Activated naive CD8-positive, alpha-beta T cell treated with anti-CD3 and anti-CD28 coated beads for 36 hours (primary cell): ENCODE measurements around the gene WDR91. TPM values are rescaled to one million over a fixed set of nuclear protein-coding genes. Genes with fewer than 3 reads are reported as not detected.
A peak's percentile ranks its signal among the peaks of the same experiment; 100 is the strongest.

Experiments used
- DNase-seq: peaks from one replicate; pipeline ENCODE4 v3.0.0; 2021
- H3K27ac Mint-ChIP-seq: one replicate; pipeline ENCODE4 v1.8.0; 2022; ENCODE audit warnings: mild to moderate bottlenecking, moderate library complexity, mixed read lengths
- H3K27me3 Mint-ChIP-seq: one replicate; pipeline ENCODE4 v1.8.0; 2022; ENCODE audit warnings: mild to moderate bottlenecking, mixed read lengths
- H3K36me3 Mint-ChIP-seq: one replicate; pipeline ENCODE4 v1.8.0; 2021; ENCODE audit warnings: mild to moderate bottlenecking, mixed read lengths
- H3K4me1 Mint-ChIP-seq: one replicate; pipeline ENCODE4 v1.8.0; 2021; ENCODE audit warnings: mixed read lengths
- H3K4me3 Mint-ChIP-seq: one replicate; pipeline ENCODE4 v1.8.0; 2022; ENCODE audit warnings: mild to moderate bottlenecking, moderate library complexity, mixed read lengths
- H3K9me3 Mint-ChIP-seq: one replicate; pipeline ENCODE4 v1.8.0; 2022; ENCODE audit warnings: mixed read lengths
- total RNA-seq, 2 experiments: library from RNA; stranded (reverse); gene quantifications; one replicate each; pipeline ENCODE4 v1.2.3, GENCODE V29; 2021

The WDR91 gene
- 10 to 100 TPM; 12.3 to 14.0 TPM for total RNA-seq

DNA sequence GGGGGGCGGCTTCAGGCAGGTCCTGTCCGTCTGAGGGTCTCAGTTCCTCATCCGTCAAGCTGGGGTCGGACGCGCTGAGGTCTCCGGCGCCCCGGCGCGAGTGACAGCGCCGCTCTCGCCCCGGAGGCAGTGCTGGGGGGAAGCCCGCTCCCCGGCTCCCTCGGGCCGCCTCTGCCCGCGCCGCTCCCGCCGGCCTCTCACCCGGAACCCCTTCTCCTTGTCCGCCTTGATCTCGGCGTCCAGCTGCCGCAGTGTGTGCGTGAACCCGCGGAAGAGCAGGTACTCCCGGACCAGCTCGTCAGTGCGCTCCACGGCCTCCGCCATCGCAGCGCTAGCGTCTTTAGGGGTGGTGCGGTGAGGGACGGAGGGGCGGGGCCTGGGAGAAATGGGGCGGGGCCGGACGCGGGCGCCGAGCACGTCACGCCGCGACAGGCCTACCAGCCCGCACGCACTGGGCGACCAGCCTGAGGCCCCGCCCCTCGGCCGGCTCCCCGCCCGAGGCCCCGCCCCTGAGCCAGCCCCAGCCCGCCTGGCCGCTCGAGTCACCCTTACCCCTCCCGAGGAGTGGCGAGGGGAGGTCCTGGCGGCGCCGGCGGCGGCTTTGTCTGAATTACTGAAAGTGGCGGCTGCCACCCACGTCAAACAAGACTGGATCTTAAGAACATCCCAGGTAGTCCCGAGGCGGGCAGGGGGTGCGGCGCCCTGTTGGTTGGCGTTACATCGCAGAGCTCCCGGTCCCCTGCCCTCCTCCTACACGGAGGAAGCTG, at the start of gene WDR91:
Gene WDR91 (minus strand): TSS at position 348 of the 767 bp plus-strand sequence. CDS start 24 bp downstream, at position 324.
- no peaks in the 10 kb centered on the region for H3K9me3 Mint-ChIP-seq
- DNase-seq, result peak; percentile 94
- no peaks in the 10 kb centered on the region for H3K27me3 Mint-ChIP-seq
- H3K36me3 Mint-ChIP-seq, result no peaks in the 10 kb centered on the region
- H3K27ac Mint-ChIP-seq, result peak within 1 kb of the TSS; percentile 95
- peaks cover 38% of the 10 kb centered on the region for H3K4me1 Mint-ChIP-seq
- H3K4me3 Mint-ChIP-seq, result peak within 1 kb of the TSS; percentile 92

DNA sequence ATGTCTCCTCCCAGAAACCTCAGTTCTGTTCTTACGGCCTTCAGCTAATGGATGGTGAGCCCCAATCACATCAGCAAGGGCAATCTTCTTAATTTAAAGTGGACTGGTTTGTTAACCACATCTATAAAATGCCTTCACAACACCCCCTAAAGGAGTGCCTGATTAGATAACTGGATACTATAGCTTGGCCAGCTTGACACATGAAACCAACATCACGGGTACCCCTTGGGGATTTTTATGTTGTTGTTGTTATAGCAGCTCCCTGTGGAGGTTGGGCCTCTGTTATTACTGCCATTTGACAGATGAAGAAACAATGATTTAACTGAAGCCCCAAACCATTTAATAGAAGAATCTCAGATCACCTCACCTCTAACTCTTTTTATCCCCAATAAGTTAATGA, 49.1 kb upstream of the WDR91 start:
- peaks cover 13% of the 10 kb centered on the region for H3K9me3 Mint-ChIP-seq
- H3K4me1 Mint-ChIP-seq, result no peaks in the 10 kb centered on the region

DNA sequence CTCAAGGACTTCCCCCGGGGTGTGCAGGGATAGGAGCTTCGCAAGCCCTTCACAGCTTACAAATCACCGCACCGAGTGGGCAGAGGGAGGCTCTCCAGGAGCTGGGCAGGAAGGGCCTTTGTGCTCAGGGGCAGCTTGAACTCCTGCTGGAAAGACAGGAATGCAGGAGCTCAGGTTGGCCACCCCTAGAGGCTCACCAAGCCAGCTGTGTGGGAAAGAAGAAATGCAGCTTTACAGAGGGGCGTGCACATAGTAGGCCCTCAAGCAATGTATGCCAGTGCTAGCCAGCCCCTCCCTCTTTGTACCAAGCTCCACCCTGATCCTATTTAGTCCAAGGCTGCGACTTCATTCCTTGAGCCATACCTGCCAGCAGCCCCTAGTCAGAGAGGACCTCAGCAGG, 48.4 kb upstream of the WDR91 start:
- peaks cover 13% of the 10 kb centered on the region for H3K9me3 Mint-ChIP-seq
- no peaks in the 10 kb centered on the region for H3K27me3 Mint-ChIP-seq
- H3K4me3 Mint-ChIP-seq, result no peak overlapping the region
- H3K4me1 Mint-ChIP-seq, result no peaks in the 10 kb centered on the region
- no peak overlapping the region for H3K27ac Mint-ChIP-seq
- no peaks in the 10 kb centered on the region for H3K36me3 Mint-ChIP-seq
- DNase-seq, result no peak

More for the DNA sequence above, 49.1 kb upstream of the WDR91 start:
- no peak overlapping the region for H3K4me3 Mint-ChIP-seq
- no peak for DNase-seq
- no peak overlapping the region for H3K27ac Mint-ChIP-seq
- H3K27me3 Mint-ChIP-seq, result no peaks in the 10 kb centered on the region
- no peaks in the 10 kb centered on the region for H3K36me3 Mint-ChIP-seq

DNA sequence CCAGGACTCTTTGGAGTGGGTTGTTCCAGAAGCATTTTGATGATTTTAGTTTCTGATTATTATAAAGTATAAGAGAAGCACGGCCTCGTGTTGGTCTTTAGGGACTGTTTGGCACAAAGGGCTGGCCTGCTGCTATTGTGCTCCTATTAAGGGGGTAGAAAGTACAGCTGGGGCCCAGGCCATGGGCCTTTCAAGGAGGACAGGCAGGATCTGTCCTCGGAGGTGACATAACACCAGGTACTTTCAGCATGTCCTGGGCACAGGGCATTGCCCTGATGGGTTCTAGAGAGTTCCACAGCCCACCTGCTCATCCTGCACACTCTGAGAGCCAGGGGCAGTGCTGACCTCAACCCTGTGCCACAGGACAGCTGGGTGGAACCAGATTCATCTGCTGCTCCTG, 47.3 kb upstream of the WDR91 start:
- Mint-ChIP-seq H3K4me1 (peaks cover 7% of the 10 kb centered on the region), H3K27ac (no peak overlapping the region), H3K4me3 (no peak overlapping the region), H3K9me3 (peaks cover 3% of the 10 kb centered on the region), H3K36me3 (no peaks in the 10 kb centered on the region), H3K27me3 (no peaks in the 10 kb centered on the region)
- DNase-seq, result no peak

DNA sequence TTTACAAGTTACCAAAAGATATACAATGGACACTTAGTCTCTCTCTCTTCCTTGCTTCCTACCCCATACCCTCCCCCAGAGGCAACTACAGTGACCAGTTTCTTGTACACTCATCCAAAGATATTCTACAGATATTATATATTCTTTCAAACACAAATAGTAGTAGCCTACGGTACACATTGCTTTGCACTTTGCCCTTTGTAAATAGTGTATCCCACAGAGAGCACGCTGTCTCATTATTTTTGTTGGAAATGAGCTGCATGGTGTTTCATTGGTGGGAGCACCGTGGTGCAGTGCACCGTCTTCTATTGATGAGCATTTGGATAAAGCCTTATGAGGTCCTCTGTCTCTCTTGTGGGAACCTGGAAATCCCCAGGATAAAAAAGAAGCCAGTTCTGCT, 46.5 kb upstream of the WDR91 start:
- Mint-ChIP-seq H3K9me3 (no peaks in the 10 kb centered on the region), H3K36me3 (no peaks in the 10 kb centered on the region), H3K27ac (no peak overlapping the region), H3K4me1 (peaks cover 7% of the 10 kb centered on the region), H3K4me3 (no peak overlapping the region), H3K27me3 (no peaks in the 10 kb centered on the region)
- DNase-seq, result no peak

DNA sequence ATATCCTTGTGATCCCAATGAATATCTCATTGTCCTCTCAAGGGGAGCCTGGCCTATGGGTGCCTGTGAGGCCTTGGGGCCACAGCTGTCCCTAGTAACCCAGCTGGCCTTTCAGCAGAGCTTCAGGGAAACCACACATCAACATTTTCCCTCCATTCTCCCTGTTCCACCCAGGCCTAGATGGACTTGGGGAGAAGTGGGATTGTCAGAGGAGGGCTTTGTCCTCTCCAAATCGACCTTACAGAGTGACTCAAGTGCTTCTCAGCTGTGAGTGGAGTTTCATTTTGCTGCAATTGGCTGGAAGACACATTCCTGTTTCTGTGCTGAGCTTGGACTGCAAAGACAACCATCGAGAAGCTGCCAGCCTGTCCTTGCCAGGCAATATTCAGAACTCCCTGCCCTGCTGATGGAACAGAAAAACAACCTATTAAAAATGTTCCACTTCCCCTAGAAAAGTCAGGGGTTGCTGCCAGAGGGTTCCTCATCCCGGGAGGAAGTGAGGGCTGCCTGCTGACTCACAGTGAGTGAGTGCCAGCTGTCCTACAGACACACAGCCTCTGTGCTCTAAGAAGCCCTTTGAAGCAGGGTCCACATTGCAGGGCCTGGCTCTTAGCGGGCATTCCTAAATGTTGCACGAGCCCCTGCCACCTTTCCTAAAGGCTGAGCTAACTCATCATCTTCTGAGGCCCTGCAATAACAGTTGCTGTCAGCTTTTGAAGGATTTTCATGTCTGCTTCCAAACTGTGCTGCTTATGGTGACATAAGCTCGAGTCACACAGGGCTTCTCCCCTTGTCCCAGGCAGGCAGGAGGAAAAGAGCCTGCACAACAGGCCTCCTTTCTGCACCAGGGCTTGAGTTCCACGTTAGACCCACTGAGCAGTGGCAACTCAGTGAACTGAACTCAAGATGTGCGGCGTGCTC, 42.8 kb upstream of the WDR91 start:
- H3K36me3 Mint-ChIP-seq, result no peaks in the 10 kb centered on the region
- H3K4me3 Mint-ChIP-seq, result no peak overlapping the region
- no peak overlapping the region for H3K27ac Mint-ChIP-seq
- H3K27me3 Mint-ChIP-seq, result no peaks in the 10 kb centered on the region
- no peaks in the 10 kb centered on the region for H3K9me3 Mint-ChIP-seq
- peaks cover 11% of the 10 kb centered on the region for H3K4me1 Mint-ChIP-seq
- DNase-seq, result no peak

DNA sequence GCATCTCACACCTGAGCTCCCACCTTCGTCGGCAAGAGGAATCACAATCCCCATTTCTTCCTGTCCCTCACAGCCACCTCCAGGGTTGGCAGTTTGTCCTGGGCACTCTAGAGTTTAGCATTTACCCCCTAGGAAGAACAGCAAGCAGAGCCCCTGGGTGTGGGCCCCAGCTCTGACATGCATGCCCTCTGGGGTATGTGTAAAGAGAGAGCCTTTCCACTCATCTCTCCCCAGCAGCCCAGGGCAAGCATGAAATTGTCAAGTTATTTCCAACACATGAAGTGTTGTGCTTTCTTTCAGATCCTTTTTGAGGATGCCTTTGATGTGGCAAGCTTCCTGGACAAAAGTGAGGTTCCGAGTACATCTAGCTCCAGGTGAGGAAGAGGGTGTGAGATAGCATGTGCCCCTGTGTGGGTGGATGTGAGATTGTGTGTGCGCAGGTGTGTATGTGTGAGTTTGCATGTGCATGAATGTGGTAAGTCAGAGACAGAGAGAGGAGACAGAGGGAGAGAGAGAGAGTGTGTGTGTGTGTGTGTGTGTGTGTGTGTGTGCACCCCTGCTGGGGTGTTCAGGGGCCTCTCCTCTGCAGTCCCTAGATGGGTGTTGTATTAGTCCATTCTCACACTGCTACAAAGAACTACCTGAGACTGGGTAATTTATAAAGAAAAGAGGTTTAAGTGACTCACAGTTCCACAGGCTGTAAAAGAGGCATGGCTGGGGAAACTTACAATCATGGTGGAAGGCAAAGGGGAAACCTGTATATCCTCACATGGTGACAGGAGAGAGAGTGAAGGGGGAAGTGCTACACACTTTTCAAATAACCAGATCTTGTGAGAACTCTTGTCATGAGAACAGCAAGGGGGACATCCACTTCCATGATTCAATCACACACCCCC, 40.4 kb upstream of the WDR91 start:
- H3K4me3 Mint-ChIP-seq, result no peak overlapping the region
- H3K27ac Mint-ChIP-seq, result no peak overlapping the region
- no peaks in the 10 kb centered on the region for H3K27me3 Mint-ChIP-seq
- no peaks in the 10 kb centered on the region for H3K36me3 Mint-ChIP-seq
- H3K9me3 Mint-ChIP-seq, result no peaks in the 10 kb centered on the region
- peak; percentile 4 for DNase-seq
- peaks cover 11% of the 10 kb centered on the region for H3K4me1 Mint-ChIP-seq

DNA sequence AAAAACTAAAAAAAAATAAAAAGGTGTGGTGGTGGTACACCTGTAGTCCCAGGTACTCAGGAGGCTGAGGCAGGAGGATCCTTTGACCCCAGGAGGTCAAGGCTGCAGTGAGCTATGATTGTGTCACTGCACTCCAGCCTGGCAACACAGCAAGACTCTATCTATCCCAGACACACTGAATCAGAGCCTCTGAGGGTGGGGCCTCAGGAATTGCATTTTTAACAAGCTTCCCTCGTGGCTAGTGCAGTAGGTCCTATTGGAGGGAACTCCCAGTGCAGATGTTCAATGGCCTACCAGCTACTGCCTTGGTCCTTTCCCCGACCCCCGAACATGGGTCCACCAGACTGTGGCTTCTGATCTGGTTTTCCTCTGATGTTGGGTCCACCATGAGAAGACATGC, 37.2 kb upstream of the WDR91 start:
- Mint-ChIP-seq H3K9me3 (no peaks in the 10 kb centered on the region), H3K27ac (no peak overlapping the region), H3K27me3 (no peaks in the 10 kb centered on the region), H3K4me1 (peaks cover 4% of the 10 kb centered on the region), H3K4me3 (no peak overlapping the region), H3K36me3 (no peaks in the 10 kb centered on the region)
- DNase-seq, result no peak

DNA sequence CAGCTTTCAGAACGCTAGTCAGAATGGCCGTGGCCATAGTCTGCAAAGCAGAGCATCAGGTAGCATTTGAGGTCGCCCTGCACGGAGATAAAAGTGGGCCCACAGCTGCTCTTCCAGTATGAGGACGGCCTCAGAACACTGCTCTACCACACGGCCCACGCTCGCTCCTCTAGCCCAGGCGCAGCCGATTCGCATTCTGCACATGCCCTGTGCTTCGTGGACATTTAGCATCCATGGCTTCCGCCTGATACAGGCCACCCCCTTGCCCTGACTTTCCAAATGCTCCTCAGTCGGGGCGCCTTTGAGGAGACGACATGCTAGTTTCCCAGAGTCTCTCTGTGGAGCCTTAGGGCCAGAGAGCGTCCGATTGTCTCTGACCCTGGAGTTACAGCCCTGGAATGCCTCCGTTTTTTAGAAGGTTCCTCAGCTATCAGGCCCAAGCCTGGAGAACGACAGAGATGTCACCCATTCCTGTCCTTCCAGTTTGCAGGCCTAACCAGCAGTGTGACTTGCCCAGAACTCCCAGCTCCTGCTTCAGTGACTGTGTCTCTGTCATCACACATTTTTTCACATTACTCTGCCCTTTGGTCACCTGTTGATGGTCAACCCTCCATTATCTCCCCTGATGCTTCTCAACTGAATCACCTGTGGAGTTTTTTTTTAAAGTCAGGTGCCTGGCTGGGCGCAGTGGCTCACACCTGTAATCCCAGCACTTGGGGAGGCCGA, 36.6 kb upstream of the WDR91 start:
- DNase-seq, result no peak
- Mint-ChIP-seq H3K27me3 (no peaks in the 10 kb centered on the region), H3K4me1 (peaks cover 4% of the 10 kb centered on the region), H3K9me3 (no peaks in the 10 kb centered on the region), H3K4me3 (no peak overlapping the region), H3K36me3 (no peaks in the 10 kb centered on the region), H3K27ac (no peak overlapping the region)

DNA sequence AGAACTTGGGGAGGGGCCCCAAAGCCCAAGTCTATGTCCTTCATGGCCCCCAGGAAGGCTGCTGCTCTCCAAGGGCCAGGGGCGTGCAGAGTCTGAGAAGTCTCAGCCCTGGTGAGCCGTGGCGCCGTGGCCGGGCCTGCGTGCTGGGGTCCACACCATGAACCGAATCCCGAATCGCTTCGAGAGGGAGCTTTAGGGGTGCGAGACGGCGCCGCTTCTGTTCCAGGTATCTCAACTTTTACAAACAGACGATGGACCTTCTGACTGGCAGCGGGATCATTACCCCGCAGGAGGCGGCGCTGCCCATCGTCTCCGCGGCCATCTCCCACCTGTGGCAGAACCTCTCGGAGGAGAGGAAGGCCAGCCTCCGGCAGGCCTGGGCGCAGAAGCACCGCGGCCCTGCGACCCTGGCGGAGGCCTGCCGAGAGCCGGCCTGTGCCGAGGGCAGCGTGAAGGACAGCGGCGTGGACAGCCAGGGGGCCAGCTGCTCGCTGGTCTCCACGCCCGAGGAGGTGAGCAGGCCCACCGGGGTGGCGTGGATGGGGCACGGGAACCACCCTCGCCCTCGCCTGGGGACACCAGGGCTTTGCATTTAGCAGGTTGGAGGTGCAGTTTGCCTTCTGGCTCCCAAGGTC, 35.0 kb upstream of the WDR91 start:
- no peak overlapping the region for H3K4me3 Mint-ChIP-seq
- no peak for DNase-seq
- H3K27me3 Mint-ChIP-seq, result no peaks in the 10 kb centered on the region
- H3K9me3 Mint-ChIP-seq, result no peaks in the 10 kb centered on the region
- H3K27ac Mint-ChIP-seq, result no peak overlapping the region
- H3K36me3 Mint-ChIP-seq, result no peaks in the 10 kb centered on the region
- H3K4me1 Mint-ChIP-seq, result no peaks in the 10 kb centered on the region

DNA sequence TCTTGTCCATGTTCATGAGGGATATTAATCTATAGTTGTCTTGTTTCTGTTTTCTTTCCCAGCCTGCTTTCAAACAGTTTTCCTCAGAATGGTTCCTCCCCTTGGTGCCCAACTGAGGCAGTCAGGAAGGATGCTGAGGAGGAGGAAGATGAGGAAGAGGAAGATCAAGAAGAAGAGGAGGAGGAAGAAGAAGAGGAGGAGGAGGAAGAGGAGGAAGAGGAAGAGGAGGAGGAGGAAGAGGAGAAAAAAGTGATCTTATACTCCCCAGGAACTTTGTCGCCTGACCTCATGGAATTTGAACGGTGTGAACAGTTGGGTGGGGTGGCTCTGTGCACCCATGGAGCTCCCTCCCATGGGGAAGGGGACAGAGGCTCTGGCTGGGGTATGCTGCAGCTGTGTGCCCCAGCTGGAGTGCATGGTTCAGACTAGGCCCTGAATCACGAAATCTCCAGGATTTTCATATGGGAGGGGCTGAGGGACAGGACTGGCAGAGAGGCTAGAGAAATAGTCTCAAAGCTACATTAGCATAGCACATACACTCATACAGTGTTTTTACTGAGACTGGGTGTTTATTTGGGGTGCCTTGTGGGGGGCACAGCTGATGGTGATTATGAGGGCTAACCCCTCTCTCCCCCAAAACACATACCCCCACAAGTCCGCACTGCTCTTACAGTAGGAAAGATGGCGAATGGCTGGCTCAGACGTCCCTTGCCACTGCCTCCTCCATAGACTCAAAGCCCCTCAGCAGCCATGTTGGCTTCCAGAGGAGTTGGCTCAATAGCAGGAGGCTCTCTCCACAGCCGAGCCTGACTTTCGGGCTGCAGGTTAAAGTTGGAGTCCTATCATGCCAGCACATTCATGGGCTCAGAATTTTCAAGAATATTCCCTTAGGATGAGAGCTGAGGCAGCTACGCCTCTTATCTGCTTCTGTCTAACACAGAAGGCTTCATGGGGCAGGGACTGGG, 34.2 kb upstream of the WDR91 start:
- no peaks in the 10 kb centered on the region for H3K36me3 Mint-ChIP-seq
- DNase-seq, result no peak
- H3K27me3 Mint-ChIP-seq, result peaks cover under 1% of the 10 kb centered on the region
- no peak overlapping the region for H3K27ac Mint-ChIP-seq
- H3K9me3 Mint-ChIP-seq, result no peaks in the 10 kb centered on the region
- H3K4me1 Mint-ChIP-seq, result no peaks in the 10 kb centered on the region
- H3K4me3 Mint-ChIP-seq, result no peak overlapping the region

DNA sequence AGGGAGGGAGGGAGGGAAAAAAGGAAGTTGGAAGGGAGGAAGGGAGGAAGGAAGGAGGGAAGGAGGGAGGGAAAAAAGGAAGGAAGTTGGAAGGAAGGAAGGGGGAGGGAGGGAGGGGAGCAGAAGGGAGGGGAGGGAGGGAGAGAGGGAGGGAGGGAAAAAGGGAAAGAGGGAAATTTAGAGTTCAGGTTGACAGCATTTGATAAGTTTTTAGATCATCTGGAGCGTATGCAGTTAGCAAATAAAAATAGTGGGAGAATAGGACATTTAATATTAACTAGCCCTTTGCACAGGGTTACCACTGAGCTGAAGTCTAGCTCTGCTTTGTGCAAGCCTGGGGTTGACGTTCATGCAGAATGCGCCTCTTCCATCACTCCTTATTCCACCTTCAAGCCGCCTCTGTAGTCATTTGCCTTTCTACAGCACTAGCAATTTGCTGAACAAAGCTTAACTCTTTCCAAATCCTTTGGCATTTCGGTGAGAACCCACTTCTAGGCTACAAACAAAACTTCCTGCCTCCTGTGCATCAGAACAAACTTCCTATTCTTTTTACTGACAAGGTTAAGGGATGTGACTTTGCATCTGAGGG, 30.9 kb upstream of the WDR91 start:
- Mint-ChIP-seq H3K27me3 (peaks cover 3% of the 10 kb centered on the region), H3K27ac (no peak overlapping the region), H3K9me3 (no peaks in the 10 kb centered on the region), H3K4me1 (peaks cover 1% of the 10 kb centered on the region), H3K4me3 (no peak overlapping the region), H3K36me3 (no peaks in the 10 kb centered on the region)
- DNase-seq, result no peak

DNA sequence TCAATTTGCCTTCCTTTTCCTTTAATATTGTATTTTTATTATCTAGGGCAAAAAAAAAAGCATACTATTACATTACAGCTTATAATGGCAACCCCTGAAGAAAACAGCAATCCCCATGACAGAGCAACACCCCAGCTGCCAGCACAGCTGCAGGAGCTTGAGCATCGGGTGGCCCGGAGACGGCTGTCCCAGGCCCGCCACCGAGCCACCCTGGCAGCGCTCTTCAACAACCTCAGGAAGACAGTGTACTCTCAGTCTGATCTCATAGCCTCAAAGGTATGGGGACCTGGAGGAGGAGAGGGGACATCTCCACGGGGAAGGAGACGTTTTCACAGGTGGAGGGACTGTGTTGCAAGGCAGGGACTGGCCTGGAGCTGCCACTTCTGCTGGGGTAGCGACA, 29.1 kb upstream of the WDR91 start:
- Mint-ChIP-seq H3K36me3 (no peaks in the 10 kb centered on the region), H3K27ac (no peak overlapping the region), H3K27me3 (peaks cover 3% of the 10 kb centered on the region), H3K4me1 (peaks cover 7% of the 10 kb centered on the region), H3K9me3 (no peaks in the 10 kb centered on the region), H3K4me3 (no peak overlapping the region)
- no peak for DNase-seq
